Measurements from ENCODE around the gene QPRT. TPM values are rescaled to one million over a fixed set of nuclear protein-coding genes. Genes with fewer than 3 reads are reported as not detected.
"Not testable (repeated sequence)": the region's sequence is repeated elsewhere in the genome, so short reads cannot be mapped to it uniquely, and the experiment has no call there.

Gene QPRT
- 1 to 10 TPM; 1.9 to 3.0 (median 2.1) TPM for total RNA-seq

DNA sequence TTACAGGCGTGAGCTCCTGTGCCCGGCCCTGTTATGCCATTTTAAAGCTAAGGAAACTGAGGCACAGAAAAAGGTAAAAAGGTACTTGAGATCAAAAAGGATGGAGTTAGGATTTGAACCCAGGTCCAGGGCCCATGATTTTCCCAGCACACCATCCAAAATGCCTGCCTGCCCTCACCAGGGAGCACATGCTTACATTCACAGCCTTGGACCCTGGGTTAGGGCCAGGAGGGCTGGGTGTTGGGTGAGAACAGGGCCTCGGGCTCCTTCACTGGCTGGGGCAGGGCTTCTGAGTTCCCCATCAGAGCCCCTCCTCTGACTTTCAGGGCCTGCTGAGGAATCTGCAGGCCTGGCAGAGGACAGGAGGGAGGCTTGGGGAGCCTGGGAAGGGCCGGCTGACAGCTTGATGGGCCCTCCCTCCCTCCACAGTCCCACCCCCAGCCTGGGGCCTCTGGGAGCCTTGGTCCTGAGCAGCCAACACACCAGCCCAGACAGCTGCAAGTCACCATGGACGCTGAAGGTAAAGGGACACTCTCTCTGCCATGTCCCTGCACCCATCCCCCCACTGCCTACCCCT, at the start of gene QPRT:
Gene QPRT, plus strand, starts transcription at position 490 of the 577 bp plus-strand sequence. Its CDS starts 18 bp downstream, at position 508.
- Mint-ChIP-seq H3K4me3 (peak within 1 kb of the TSS; percentile 65), H3K9me3 (no peaks in the 10 kb centered on the region), H3K27me3 (ENCODE audit: low read depth) (no peaks in the 10 kb centered on the region), H3K4me1 (ENCODE audit: low read depth) (peaks cover 20% of the 10 kb centered on the region), H3K36me3 (ENCODE audit: insufficient read depth) (no peaks in the 10 kb centered on the region)
- ATAC-seq (peak in 1 of 2 donors; percentile 11), DNase-seq (no peak)

GRCh38 chr16:29629318-29629717, 49.7 kb upstream of the QPRT start:
- peaks cover 13% of the 10 kb centered on the region for H3K4me1 Mint-ChIP-seq (ENCODE audit: low read depth)
- H3K27me3 Mint-ChIP-seq (ENCODE audit: low read depth); H3K9me3 Mint-ChIP-seq; ATAC-seq; H3K36me3 Mint-ChIP-seq (ENCODE audit: insufficient read depth); DNase-seq; H3K4me3 Mint-ChIP-seq: not testable (repeated sequence)

DNA sequence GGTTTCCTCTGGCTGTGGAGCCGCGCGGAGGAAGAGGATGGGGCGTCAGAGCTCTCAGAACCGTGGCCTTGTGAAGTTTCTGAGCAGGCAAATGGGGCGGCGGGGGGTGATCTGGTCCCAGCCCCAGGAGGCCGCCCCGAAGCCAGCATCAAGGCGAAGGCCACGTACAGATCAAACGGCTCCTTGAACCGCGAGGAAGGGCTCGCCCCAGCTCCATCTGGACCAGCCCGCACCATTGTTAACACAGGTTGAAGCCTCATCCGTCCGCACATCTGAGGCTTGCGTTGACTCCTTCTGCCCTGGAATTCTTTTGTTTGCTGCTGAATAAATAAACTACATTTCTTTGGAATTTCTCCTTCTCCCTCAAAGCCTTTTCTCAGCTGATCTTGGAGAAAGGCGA, 47.3 kb upstream of the QPRT start:
- H3K4me1 Mint-ChIP-seq (ENCODE audit: low read depth); H3K9me3 Mint-ChIP-seq; H3K36me3 Mint-ChIP-seq (ENCODE audit: insufficient read depth); ATAC-seq; DNase-seq; H3K27me3 Mint-ChIP-seq (ENCODE audit: low read depth); H3K4me3 Mint-ChIP-seq: not testable (repeated sequence)

DNA sequence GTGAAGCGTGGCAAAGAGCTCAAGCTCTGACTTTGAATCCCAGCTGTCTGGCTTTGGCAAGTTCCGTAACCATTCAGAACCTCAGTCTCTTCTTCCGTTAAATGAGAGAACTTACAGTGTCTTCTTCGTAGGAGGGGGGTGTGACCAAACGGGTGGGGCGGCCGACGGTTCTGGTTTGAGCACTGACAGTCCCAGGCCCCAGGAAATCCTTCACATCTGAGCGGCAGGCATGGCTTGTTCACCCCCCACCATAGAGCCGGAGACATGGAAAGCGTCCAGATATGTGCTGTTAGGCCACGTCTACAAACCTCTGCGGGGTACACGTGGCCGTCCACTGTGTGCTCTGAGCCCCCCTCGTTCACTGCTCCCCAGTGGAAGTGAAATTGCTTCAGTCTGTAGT, 43.1 kb upstream of the QPRT start:
- H3K9me3 Mint-ChIP-seq; H3K27me3 Mint-ChIP-seq (ENCODE audit: low read depth); ATAC-seq; H3K4me3 Mint-ChIP-seq; H3K36me3 Mint-ChIP-seq (ENCODE audit: insufficient read depth); DNase-seq; H3K4me1 Mint-ChIP-seq (ENCODE audit: low read depth): not testable (repeated sequence)

DNA sequence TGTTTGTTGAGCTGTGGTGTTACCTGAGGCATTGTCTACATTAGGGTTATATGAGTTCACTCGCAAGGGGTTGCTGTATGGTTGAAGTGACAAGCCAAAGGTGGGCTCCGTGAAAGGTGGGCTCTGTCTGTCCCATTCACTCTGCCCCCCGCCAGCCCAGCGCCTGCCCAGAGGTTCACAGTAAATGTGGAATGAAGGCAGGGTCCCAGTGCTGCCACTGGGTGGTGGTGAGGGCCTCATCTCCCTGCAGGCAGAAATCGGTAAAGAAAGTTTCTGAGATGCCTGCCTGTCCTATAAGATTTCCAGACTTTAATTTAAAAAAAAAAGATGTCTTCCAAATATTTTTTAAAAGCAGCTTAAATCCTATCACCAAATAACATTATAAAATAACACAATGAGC, 42.6 kb upstream of the QPRT start:
- not testable (repeated sequence) for H3K9me3 Mint-ChIP-seq; DNase-seq; H3K27me3 Mint-ChIP-seq (ENCODE audit: low read depth); H3K4me3 Mint-ChIP-seq; ATAC-seq; H3K36me3 Mint-ChIP-seq (ENCODE audit: insufficient read depth)
- H3K4me1 Mint-ChIP-seq (ENCODE audit: low read depth) = peaks cover 12% of the 10 kb centered on the region

DNA sequence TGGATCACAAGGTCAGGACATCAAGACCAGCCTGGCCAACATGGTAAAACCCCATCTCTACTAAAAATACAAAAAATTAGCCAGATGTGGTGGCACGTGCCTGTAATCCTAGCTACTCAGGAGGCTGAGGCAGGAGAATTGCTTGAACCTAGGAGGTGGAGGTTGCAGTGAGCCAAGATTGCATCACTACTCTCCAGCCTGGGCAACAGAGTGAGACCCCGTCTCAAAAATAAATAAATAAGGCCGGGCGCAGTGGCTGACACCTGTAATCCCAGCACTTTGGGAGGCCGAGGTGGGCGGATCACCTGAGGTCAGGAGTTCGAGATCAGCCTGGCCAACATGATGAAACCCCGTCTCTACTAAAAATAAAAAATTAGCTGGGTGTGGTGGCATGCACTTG, 40.2 kb upstream of the QPRT start:
- ATAC-seq; H3K36me3 Mint-ChIP-seq (ENCODE audit: insufficient read depth); H3K4me3 Mint-ChIP-seq; DNase-seq; H3K9me3 Mint-ChIP-seq; H3K27me3 Mint-ChIP-seq (ENCODE audit: low read depth): not testable (repeated sequence)
- H3K4me1 Mint-ChIP-seq (ENCODE audit: low read depth) = peaks cover 17% of the 10 kb centered on the region

DNA sequence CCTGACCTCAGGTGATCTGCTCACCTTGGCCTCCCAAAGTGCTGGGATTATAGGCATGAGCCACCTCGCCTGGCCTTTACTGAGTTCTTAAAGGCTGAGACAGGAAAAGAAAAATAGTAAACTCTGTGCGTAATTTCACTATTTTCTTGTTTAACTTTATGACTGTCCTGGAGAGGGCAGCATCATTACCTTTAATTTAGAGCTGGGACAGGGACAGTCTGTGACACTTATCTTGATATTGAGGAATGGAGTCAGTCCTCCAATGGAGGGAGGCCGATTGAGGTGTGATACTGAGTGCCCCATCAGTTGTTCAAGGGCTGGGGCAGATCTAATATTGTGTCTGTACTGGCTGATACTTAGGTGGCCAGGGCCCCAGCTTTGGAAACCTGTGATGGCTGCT, 37.4 kb upstream of the QPRT start:
- no peak for DNase-seq
- H3K4me1 Mint-ChIP-seq (ENCODE audit: low read depth) = peaks cover 32% of the 10 kb centered on the region
- ATAC-seq = peak; percentile 44 to 53

GRCh38 chr16:29643596-29643995, 35.4 kb upstream of the QPRT start:
- H3K36me3 Mint-ChIP-seq (ENCODE audit: insufficient read depth) = no peaks in the 10 kb centered on the region
- peaks cover 32% of the 10 kb centered on the region for H3K4me1 Mint-ChIP-seq (ENCODE audit: low read depth)
- H3K4me3 Mint-ChIP-seq = no peak overlapping the region
- no peaks in the 10 kb centered on the region for H3K9me3 Mint-ChIP-seq
- H3K27me3 Mint-ChIP-seq (ENCODE audit: low read depth) = no peaks in the 10 kb centered on the region
- DNase-seq = no peak
- ATAC-seq = no peak

More for the DNA sequence above, 37.4 kb upstream of the QPRT start:
- no peaks in the 10 kb centered on the region for H3K36me3 Mint-ChIP-seq (ENCODE audit: insufficient read depth)
- H3K9me3 Mint-ChIP-seq = no peaks in the 10 kb centered on the region
- H3K4me3 Mint-ChIP-seq = no peak overlapping the region
- H3K27me3 Mint-ChIP-seq (ENCODE audit: low read depth) = no peaks in the 10 kb centered on the region

DNA sequence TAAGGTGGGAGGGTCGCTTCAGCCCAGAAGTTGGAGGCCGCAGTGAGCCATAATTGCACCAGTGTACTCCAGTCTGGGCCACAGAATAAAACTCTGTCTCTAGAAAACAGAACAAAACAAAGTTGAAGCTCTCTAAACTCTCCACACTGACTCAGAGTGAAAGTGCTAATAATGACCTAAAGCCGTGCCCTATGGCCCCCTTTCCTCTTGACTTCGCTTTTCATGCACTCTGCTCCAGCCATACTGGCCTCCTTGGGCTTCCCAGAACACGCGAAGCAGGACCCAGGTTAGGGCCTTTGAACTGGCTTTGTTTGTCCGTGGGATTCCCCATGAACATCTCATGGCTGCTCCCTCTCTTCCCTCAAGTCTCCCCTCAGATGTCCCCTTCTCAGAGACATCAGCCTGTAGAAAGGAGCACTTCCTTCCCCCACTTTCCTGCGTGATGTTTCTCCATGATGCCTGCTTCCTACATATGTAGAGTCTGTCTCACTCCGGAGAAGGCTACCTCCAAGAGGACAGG, 34.6 kb upstream of the QPRT start:
- Mint-ChIP-seq H3K36me3 (ENCODE audit: insufficient read depth) (no peaks in the 10 kb centered on the region), H3K4me3 (no peak overlapping the region), H3K27me3 (ENCODE audit: low read depth) (no peaks in the 10 kb centered on the region), H3K4me1 (ENCODE audit: low read depth) (peaks cover 32% of the 10 kb centered on the region), H3K9me3 (no peaks in the 10 kb centered on the region)
- DNase-seq (no peak), ATAC-seq (no peak)

GRCh38 chr16:29644973-29645693, 33.8 kb upstream of the QPRT start:
- no peaks in the 10 kb centered on the region for H3K27me3 Mint-ChIP-seq (ENCODE audit: low read depth)
- no peak overlapping the region for H3K4me3 Mint-ChIP-seq
- no peak for ATAC-seq
- H3K4me1 Mint-ChIP-seq (ENCODE audit: low read depth) = peaks cover 37% of the 10 kb centered on the region
- no peak for DNase-seq
- H3K36me3 Mint-ChIP-seq (ENCODE audit: insufficient read depth) = no peaks in the 10 kb centered on the region
- H3K9me3 Mint-ChIP-seq = no peaks in the 10 kb centered on the region

DNA sequence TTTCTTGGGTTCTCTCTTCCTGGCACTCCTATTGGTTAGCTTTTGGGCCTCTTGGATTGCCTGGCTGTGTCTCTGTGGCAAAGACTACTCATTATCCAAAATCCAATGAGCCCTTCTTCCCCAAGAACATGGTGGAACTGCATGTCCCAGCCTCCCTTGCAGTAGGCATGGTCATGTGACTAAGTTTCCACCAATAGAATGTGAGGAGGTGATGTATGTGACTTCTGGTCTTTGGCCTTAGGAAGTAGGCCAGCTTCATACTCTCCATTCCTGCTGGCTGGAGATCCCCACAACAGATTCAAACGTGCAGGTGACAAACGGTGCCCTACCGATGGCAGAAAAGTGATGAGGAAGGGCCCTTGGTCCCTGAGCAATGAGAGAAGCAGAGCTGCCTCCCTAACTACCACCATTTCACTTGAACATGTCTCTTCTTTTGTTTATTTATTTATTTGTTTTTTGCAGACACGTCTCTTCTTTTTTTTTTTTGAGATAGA, 33.2 kb upstream of the QPRT start:
- ATAC-seq (peak; percentile 43 to 57), DNase-seq (no peak)
- Mint-ChIP-seq H3K4me3 (no peak overlapping the region), H3K36me3 (ENCODE audit: insufficient read depth) (no peaks in the 10 kb centered on the region), H3K9me3 (no peaks in the 10 kb centered on the region), H3K4me1 (ENCODE audit: low read depth) (peaks cover 31% of the 10 kb centered on the region), H3K27me3 (ENCODE audit: low read depth) (no peaks in the 10 kb centered on the region)

DNA sequence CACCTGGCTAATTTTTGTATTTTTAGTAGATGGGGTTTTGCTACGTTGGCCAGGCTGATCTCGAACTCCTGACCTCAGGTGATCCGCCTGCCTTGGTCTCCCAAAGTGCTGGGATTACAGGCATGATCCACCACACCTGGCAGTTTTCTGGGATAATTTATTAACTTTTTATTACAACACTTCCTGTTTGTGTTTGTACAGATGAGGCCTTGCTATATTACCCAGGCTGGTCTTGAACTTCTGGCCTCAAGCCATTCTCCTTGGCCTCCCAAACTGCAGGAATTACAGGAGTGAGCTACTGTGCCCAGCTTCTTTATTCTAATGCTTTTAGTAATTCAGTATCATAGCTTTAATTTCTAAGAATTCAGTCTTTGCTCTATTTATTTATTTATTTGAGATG, 32.0 kb upstream of the QPRT start:
- Mint-ChIP-seq H3K9me3 (no peaks in the 10 kb centered on the region), H3K4me3 (no peak overlapping the region), H3K27me3 (ENCODE audit: low read depth) (no peaks in the 10 kb centered on the region), H3K4me1 (ENCODE audit: low read depth) (peaks cover 20% of the 10 kb centered on the region), H3K36me3 (ENCODE audit: insufficient read depth) (no peaks in the 10 kb centered on the region)
- DNase-seq = no peak
- ATAC-seq = no peak

GRCh38 chr16:29649588-29650494, 29.1 kb upstream of the QPRT start:
- Mint-ChIP-seq H3K9me3 (no peaks in the 10 kb centered on the region), H3K4me3 (no peak overlapping the region), H3K4me1 (ENCODE audit: low read depth) (peaks cover 17% of the 10 kb centered on the region), H3K27me3 (ENCODE audit: low read depth) (no peaks in the 10 kb centered on the region), H3K36me3 (ENCODE audit: insufficient read depth) (no peaks in the 10 kb centered on the region)
- DNase-seq (no peak), ATAC-seq (no peak)

GRCh38 chr16:29650771-29651170, 28.2 kb upstream of the QPRT start:
- no peak for DNase-seq

More at GRCh38 chr16:29650771-29651170, 28.2 kb upstream of the QPRT start:
- Mint-ChIP-seq H3K9me3 (no peaks in the 10 kb centered on the region), H3K4me3 (peak overlapping the region; percentile 27), H3K27me3 (ENCODE audit: low read depth) (no peaks in the 10 kb centered on the region), H3K36me3 (ENCODE audit: insufficient read depth) (no peaks in the 10 kb centered on the region), H3K4me1 (ENCODE audit: low read depth) (peaks cover 8% of the 10 kb centered on the region)
- ATAC-seq = no peak
